Stimulated activated CD4-positive, alpha-beta T cell treated with anti-CD3 and anti-CD28 coated beads, TNF-alpha, amount 100 ng/mL, for 4 hours (primary cell): ENCODE results near the gene DMXL1.

ENCODE experiments used
- DNase-seq, 3 experiments: peaks; one replicate each; pipeline ENCODE4 v3.0.0-alpha.2; 2020; ENCODE audit warnings: low read depth in 3 of 3

Gene DMXL1

DNA sequence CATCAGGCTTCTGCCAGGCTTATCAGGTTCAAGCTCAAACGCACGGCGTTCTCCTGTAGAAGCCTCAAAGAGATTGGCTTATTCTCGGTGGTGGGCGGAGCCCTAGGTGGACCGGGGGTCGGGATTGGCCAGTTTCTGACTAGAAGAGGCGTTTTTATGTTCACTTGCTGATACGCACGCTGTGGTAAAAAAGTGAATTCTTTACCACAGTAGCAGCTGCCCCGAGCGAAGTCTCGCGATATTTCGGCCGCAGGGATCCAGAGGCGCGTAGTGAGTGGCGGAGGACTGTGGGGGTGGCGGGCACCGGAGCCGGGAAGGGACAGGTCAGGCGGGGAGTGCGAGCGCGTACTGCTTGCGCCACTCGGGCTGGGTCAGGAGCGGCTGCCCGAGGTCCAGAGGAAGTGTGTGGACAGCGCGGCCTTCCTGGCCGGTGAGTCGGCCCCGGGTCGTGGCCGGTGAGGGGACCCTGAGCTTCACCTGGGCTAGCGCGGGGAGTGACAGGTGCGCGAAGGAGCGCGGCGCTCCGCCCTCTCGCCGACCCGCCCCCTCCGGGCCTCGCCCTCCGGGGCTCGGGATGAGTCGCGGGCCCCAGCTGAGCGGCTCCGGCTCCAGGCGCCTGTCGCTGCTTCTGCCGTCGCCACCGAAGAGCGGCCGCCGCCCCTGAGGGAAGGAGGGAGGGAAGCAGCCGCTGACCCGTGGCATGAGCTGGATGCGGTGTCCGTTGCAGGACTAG, at the start of gene DMXL1:
Gene DMXL1, plus strand, starts transcription at position 260 of the 733 bp plus-strand sequence. CDS start 483 bp downstream, outside the sequence.
- DNase-seq, result peak; percentile 96 to 97 (median 97)

- no peak for DNase-seq
Measured at GRCh38 chr5:119021149-119021732, 49.6 kb upstream of the DMXL1 start.

DNA sequence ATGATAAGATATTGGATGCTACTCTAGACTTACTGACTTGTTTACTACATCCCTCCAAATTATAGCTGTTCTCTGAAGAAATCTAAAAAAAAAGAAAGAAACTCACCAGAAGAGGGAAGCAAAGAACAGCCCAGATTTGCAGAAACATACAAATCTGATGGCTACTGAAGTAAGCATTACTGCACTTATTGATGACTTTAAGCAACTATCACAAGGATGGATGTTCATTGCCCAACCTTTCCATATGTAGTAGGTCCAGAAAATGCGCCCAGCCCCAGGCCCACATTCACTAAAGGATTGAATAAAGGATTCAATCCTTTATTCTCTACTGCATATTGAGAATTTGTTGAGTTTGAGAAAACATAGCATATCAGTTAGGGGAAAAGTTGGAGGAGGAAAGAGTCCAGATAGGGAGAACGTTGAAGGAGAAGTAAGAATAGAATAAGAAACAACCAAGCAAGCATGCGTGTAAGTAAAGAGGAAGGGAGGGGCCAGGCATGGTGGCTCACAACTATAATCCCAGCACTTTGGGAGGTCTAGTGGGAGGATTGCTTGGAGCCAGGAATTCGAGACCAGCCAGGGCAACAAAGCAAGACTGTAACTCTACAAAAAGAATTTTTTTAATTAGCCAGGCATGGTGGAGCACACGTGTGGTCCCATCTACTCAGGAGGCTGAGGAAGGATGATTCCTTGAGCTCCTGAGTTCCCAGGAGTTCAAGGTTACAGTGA, 48.7 kb upstream of the DMXL1 start:
- no peak for DNase-seq

- no peak for DNase-seq
Measured at GRCh38 chr5:119022773-119023172, 48.1 kb upstream of the DMXL1 start.

- DNase-seq, result no peak
Measured at GRCh38 chr5:119028575-119028974, 42.3 kb upstream of the DMXL1 start.

DNA sequence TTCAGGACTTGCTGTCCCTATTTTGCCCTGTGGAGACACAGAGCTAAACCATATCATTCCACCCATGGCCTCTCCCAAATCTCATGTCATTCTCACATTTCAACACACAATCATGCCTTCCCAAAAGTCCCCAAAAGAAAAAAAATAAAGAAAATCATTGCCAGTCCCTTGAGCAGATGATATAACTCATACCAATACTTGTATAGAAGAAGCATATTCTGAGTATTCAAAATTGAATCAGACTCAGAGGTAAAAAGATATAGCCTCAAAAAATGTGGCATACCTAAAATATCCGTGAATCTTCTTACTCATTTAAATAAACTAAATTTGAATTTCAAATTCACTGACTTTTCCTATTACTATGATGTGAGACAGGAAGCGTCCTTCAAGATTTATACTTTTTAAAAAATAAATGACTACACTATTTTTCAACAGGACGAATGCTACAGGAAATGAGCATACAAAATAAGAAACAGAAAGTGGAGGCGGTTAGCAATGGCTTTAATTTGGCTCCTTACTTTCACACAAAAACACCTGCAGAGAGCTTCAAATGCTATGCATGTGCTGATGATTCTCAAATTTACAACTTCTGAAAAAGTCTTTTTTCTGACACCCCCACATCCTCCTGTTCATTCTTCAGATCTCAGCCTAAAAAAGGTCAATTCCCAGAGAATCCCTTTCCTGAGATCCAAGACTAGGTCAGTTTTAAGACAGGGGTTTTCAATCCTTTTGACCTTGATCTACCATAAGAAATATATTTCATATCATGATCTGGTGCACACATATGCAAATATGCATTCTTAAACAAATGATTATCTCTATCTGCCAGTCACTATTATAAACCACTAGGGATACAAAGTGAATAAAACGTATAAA, 39.6 kb upstream of the DMXL1 start:
- DNase-seq, result no peak

DNA sequence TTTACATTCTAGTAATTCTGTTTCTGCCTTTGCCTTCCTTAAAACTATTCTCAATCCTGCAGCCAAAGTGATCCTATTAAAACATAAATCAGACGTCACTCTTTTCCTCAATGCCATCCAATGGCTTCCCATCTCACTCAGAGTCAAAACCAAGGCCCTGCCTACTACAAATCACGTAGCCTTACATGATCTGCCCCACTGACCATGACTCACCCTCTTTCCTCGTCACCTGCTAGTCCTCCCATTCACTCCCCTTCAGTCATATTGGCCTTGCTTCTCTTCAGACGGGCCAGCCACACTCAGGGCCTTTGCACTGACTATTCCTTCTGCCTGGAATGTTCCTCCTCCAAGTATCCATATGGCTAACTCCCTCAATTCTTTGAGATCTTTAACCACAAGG, 39.0 kb upstream of the DMXL1 start:
- no peak for DNase-seq

- DNase-seq, result no peak
Measured at GRCh38 chr5:119032656-119033055, 38.2 kb upstream of the DMXL1 start.

- DNase-seq, result no peak
Measured at GRCh38 chr5:119033135-119033534, 37.8 kb upstream of the DMXL1 start.

DNA sequence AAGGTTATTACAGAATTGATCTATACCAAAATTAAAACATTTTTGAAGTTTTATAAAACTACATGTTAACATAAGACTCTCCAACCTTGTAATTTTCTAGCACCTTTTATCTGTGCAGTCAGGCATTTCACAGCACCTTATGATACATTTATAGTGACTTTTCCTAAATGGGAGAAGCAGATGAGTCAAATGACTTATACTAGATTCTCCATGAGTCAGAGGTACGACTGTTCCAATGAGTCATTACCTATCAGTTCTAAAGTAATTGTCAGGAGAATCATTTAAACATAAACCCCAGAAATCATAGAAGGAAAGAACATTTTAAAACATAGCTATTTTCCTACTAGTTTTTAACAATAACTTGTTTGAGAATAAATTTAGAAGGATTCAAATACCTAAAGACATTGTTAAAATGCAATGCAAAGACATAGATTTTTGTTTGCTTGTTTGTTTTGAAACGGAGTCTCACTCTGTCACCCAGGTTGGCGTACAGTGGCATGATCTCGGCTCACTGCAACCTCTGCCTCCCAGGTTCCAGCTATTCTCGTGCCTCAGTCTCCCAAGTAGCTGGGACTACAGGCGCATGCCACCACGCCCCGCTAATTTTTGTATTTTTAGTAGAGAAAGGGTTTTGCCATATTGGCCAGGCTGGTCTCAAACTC, 34.7 kb upstream of the DMXL1 start:
- DNase-seq, result no peak

DNA sequence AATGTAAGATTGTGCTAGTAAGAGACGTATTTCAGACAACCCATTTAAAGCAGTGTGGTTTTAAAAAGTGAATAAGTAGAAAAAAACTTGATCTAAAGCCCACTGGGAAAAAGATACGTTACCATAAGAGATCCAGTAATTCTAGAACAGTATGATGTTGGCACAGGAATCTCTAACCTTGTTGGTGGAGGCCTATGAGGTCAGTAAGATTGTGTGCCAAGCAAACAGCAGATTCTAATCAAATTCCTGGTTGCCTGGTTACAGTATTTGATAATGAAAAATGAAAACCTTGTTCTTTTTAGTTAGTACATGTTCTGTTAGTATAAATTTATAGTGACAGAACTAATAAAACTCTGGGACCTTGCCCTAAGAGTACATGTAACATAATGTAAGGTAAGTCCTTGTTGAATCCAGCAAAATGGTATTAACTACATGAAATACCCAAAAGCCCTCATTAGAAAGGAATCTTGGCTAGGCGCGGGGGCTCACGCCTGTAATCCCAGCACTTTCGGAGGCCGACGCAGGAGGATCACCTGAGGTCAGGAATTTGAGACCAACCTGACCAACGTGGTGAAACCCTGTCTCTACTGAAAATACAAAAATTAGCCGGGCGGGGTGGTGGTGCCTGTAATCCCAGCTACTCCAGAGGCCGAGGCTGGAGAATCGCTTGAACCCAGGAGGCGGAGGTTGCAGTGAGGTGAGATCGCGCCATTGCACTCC, 33.2 kb upstream of the DMXL1 start:
- no peak for DNase-seq

GRCh38 chr5:119048246-119048645, 22.6 kb upstream of the DMXL1 start:
- DNase-seq, result no peak

DNA sequence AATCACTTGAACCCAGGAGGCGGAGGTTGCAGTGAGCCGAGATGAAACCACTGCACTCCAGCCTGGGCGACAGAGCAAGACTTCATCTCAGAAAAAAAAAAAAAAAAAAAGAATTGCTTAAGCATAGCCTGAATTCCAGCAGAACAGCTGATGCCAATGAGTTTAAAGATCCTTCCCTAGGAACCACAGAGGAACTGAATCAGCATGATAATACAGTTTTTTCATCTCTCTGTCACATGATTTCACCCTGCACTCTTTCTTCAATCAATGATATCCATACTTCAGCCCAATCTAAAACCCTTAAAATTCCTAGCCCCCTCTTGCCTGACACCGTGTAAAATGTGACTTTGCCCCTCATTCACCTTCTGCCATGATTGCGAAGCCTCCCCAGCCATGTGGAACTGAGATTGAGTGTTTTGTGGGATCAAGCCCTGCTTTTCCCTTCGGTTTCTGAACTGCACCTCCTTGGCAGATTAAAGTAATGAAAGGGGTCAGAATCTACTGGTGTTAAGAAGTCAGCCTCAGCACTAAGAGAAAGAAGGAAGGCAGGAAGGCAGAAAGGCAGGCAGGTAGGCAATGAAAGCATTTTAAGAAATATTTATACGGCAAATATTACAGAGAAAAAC, 20.9 kb upstream of the DMXL1 start:
- DNase-seq, result no peak

DNA sequence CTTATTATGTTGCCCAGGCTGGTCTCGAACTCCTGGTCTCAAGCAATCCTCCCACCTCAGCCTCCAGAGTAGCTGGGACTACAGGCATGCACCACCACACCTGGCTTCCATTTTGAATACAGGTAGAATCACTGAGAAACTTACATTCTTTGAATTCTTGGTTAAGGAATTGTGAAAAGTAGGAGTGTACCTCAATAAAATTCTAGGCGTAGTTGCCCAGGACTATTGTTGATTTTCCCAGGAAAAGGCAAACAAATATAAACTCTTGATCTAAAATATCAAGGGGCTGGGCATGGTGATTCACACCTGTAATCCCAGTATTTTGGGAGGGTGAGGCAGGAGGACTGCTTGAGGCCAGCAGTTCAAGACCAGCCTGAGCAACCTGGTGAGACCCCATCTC, 16.8 kb upstream of the DMXL1 start:
- DNase-seq, result no peak

DNA sequence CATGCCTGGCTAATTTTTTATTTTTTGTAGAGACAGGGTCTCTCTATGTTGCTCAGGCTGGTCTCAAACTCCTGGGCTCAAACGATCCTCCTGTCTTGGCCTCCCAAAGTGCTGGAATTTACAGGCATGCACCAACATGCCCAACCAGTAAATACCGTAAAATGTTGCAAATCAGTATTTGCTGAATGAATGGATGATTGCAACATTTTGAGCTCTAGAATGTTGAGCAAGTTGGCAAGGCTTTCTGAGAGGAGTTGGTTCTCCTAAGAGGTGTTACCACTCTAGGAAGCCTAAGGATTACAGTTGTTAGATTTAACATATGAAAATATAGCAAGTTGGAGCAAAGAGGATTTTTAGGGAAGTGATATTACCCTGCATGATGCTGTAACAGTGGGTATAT, 15.6 kb upstream of the DMXL1 start:
- no peak for DNase-seq

- no peak for DNase-seq
Measured at GRCh38 chr5:119058979-119059529, 11.8 kb upstream of the DMXL1 start.

GRCh38 chr5:119059740-119060255, 11.1 kb upstream of the DMXL1 start:
- no peak for DNase-seq

GRCh38 chr5:119063579-119064379, 7.1 kb upstream of the DMXL1 start:
- no peak for DNase-seq

- no peak for DNase-seq
Measured at GRCh38 chr5:119067450-119067849, 3.4 kb upstream of the DMXL1 start.
